ENCODE results near the gene KTI12.
"Not testable (repeated sequence)": the region's sequence is repeated elsewhere in the genome, so short reads cannot be mapped to it uniquely, and the experiment has no call there.

Gene KTI12

GRCh38 chr1:52033190-52034049 lies at the start of gene KTI12:
TSS of gene KTI12 (minus strand) at chr1:52033810. CDS start at chr1:52033761, 49 bp downstream.
- peak in 55 of 56 donors; percentile 42 to 93 (median 77) for DNase-seq

- no peak for DNase-seq
These were observed 46.4 kb upstream of the KTI12 start for GRCh38 chr1:52080014-52080415.

- not testable (repeated sequence) for DNase-seq
These were observed 43.7 kb upstream of the KTI12 start for GRCh38 chr1:52077277-52077676.

- no peak for DNase-seq
These were observed 38.7 kb upstream of the KTI12 start for GRCh38 chr1:52072291-52072690.

- DNase-seq = no peak
These were observed 37.1 kb upstream of the KTI12 start for GRCh38 chr1:52070704-52071103.

DNA sequence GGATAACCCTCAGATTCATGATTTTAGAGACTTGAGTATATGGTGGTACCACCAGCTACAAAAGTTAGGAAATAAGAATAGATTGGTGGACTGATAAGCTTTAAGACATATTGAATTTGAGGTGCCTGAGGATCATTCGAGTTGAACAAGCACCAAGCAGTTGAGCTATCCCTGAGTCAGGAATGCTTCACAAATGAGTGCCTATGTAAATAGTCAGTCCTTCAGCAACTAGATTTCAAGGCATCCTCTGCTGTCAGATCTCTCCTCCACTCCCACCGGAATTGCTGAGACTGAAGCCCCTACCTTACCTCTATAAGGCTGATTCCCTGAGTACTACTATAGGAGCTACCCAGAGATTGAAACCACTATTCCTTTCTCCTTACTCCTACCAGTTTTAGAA lies 29.6 kb upstream of the KTI12 start:
- no peak for DNase-seq

DNA sequence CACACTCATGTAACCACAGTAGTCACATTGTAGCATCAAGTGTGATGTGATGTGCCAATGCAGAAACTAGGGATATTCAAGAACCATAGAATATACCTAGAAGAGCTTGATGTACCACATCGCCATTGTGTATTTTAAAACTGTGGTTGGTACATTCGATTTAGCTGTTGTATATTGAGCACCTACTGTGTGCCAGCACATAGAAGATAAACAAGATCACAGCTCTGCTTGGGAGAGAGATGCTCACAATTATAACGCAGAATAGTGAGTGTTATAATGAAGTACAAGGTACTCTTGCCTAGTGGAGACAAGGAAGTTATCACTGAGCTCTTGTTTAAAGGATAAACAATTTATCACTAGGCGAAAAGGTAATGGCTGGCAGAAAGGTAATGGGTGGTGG lies 27.2 kb upstream of the KTI12 start:
- DNase-seq = no peak

DNA sequence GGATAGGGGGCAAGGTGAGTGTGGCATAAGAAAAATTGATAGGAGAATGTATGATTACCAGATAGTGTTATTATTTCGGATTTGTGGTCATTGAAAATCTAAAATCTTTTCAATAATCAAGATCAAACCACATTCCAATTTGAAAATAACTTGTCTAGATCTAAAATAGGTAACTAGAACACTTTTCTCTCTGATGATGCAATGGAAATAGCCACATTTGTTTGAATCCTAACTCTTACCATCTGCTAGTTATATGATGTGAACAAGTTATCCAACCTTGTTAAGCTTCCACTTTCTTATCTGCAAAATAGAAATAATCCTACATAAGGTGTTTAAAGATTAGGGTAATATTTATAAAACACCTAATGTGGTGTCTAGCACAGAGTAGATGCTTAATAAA lies 26.3 kb upstream of the KTI12 start:
- no peak for DNase-seq

DNA sequence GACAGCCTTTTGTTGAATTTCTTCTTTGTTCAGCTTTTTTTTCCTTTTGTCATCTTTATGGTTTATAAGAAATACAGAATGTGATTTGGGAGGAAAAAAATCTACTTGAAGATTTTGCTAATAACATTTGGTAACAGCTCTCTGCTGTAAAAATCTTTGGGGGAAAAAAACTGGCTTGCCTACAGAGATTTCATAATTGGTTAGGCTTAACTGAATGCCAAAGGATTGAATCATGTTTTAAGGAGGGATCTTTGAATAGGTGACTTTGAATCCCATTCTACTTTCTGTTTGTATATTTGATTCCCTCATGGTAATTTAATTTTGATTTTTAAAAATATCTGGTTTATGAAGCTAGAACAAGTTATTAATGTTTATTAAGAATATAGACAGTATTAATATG lies 25.7 kb upstream of the KTI12 start:
- no peak for DNase-seq

GRCh38 chr1:52057876-52058415 lies 24.3 kb upstream of the KTI12 start:
- no peak for DNase-seq

- DNase-seq = no peak
These were observed 23.6 kb upstream of the KTI12 start for GRCh38 chr1:52057255-52057654.

GRCh38 chr1:52056937-52057231 lies 23.3 kb upstream of the KTI12 start:
- DNase-seq = no peak

- peak; percentile 64 to 98 (median 92) for DNase-seq
These were observed 22.7 kb upstream of the KTI12 start, which contains the start of gene BTF3L4 for GRCh38 chr1:52056163-52056936. TSS of gene BTF3L4 (plus strand) at chr1:52056295. CDS start at chr1:52059848, 3,553 bp downstream.

DNA sequence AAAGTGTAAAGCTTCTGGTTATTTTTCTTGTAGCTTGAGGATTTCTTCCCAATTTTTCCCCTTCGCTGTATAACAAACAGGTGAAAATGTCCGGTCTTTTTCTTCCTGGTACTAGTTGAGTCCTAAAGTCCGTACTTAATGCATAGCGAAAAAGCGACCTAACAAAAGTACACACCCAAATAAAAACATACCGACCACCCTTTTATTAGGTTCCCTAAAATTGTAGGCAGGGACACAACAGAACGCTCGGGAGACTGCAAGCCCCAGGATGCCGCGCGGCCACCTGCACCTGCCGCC lies 22.2 kb upstream of the KTI12 start:
- no peak for DNase-seq

GRCh38 chr1:52055066-52055865 lies 21.7 kb upstream of the KTI12 start, which contains the start of gene TXNDC12:
TSS of gene TXNDC12 (minus strand) at chr1:52055191. CDS start at chr1:52055096, 95 bp downstream.
- peak in 55 of 56 donors; percentile 21 to 90 (median 74) for DNase-seq

DNA sequence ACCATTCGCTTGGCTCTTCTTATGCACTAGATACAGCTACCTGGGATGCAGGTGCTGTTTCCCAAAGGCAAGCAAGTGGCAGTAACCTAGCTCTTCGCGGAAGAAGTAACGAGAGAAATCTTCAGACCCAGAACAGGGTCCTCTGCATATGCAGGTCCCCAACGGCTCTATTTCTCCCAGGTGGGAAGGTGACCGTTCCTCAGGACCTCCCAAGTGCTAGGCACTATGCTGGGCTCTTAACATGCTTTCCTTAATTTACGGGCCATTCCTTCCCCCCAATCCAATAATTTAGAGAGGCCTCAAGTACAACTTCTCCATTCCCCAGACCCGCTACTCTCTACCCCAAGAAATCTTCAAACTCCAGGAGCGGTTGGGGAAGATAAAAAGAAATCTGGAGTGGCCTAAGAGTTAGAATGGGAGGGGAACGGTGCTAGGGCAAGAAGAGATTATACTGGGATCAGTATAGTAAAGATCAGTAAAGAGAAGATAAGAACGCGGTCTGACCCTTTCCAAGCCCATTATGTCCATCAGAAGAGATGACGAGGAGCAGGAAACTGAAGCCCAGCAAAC lies 21.0 kb upstream of the KTI12 start:
- no peak for DNase-seq

GRCh38 chr1:52053862-52054261 lies 20.3 kb upstream of the KTI12 start:
- DNase-seq = no peak

DNA sequence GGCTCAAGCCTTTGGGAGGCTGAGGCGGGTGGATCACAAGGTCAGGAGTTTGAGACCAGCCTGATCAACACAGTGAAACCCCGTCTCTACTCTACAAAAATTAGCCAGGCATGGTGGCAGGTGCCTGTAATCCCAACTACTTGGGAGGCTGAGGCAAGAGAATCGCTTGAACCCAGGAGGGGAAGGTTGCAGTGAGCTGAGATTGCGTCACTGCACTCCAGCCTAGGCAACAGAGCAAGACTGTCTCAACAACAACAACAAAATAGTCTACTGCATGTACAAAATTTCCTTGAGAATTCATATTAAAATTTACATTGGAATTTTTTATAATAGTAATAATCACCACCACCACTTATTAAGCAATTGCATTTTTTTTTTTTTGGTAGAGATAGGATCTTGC lies 15.7 kb upstream of the KTI12 start:
- DNase-seq = not testable (repeated sequence)

GRCh38 chr1:52045666-52046195 lies 12.1 kb upstream of the KTI12 start:
- DNase-seq = not testable (repeated sequence)

DNA sequence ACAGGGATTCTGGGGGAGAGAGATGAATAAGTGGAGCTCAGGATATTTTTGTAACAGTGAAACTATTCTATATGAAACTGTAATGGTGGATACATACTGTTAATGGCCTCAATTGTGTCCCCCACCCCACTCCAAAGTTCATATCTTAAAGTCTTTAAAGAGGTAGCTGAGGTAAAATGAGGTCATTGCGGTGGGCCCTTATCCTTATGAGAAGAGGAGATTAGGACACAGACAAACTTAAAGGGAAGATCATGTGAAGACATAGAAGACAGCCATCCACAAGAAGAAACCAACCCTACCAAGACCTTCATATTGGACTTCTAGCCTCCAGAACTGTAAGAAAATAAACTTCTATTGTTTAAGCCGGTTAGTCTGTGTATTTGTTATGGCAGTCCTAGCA lies 11.6 kb upstream of the KTI12 start:
- no peak for DNase-seq

All from nucleus accumbens (tissue), 56 donors.